Panc1 (cell line): ENCODE data around the gene DMGDH. TPM values are rescaled to one million over a fixed set of nuclear protein-coding genes. Genes with fewer than 3 reads are reported as not detected.

ENCODE experiments used
- ATAC-seq: fragments of 200-7000 bp; cut with Tn5 transposase; 2 replicates; pipeline ENCODE4 v1.9.1; 2020; ENCODE audit warnings: mild to moderate bottlenecking, moderate library complexity
- BruUV-seq: library from RNA; stranded (reverse); fragments of 400-500 nt; replicated peaks from 2 replicates; lab custom pipeline; 2021; lab: Mats Ljungman, UMichigan
- CTCF ChIA-PET: fragments of 300-600 bp; sonication (Branson Sonifier 250); formaldehyde crosslinking; loops from one replicate; lab custom pipeline; 2022; ENCODE audit warnings: antibody characterized with exemption; lab: Charles Lee
- POLR2A ChIA-PET: fragments of 300-600 bp; sonication (Branson Sonifier 250); formaldehyde crosslinking; loops from one replicate; lab custom pipeline; 2022; ENCODE audit warnings: antibody characterized with exemption; lab: Charles Lee
- DNase-seq: peaks from one replicate; pipeline ENCODE4 v3.0.0-alpha.2; 2010; ENCODE audit warnings: low read depth, low spot score
- H3K27ac ChIP-seq: 2 replicates; pipeline ENCODE4 v1.5.1; 2011; ENCODE audit warnings: mild to moderate bottlenecking, low read length, inconsistent platforms
- H3K27me3 ChIP-seq: fragments of 200-500 bp; sonication (Bioruptor generic); 2 replicates; pipeline ENCODE4 v1.6.0; 2014; ENCODE audit warnings: low read length, inconsistent platforms; ENCODE audit not compliant: control insufficient read depth, insufficient read depth
- H3K36me3 ChIP-seq: fragments of 200-500 bp; sonication (Bioruptor generic); 2 replicates; pipeline ENCODE4 v1.5.1; 2014; ENCODE audit warnings: inconsistent platforms, mild to moderate bottlenecking, low read length, moderate library complexity; ENCODE audit not compliant: control insufficient read depth, insufficient read depth
- H3K4me1 ChIP-seq: 2 replicates; pipeline ENCODE4 v1.5.1; 2011; ENCODE audit warnings: inconsistent platforms, mild to moderate bottlenecking, low read length, moderate library complexity; ENCODE audit not compliant: control insufficient read depth, insufficient read depth
- H3K4me3 ChIP-seq, 2 experiments: 2 replicates each; pipeline ENCODE4 v1.5.1; 2011 to 2012; ENCODE audit warnings: low read depth in 2 of 2, low read length in 2 of 2, mild to moderate bottlenecking in 2 of 2, inconsistent platforms in 1 of 2, moderate library complexity in 1 of 2
- H3K9me3 ChIP-seq: fragments of 200-500 bp; sonication (Bioruptor generic); 2 replicates; pipeline ENCODE4 v1.5.1; 2014; ENCODE audit warnings: low read depth, mild to moderate bottlenecking, inconsistent platforms, low read length, moderate library complexity; ENCODE audit not compliant: control insufficient read depth, insufficient read depth
- CTCF ChIP-seq: fragments of 450-650 bp; IDR thresholded peaks from 2 replicates; pipeline ENCODE4 v1.5.1; 2017; ENCODE audit warnings: mild to moderate bottlenecking
- POLR2AphosphoS5 ChIP-seq: IDR thresholded peaks from 2 replicates; pipeline ENCODE4 v1.6.1; 2012; ENCODE audit warnings: mild to moderate bottlenecking, low read depth, low read length, moderate library complexity
- REST ChIP-seq, 2 experiments: IDR thresholded peaks; 2 replicates each; pipeline ENCODE4 v1.6.1; 2011 to 2012; ENCODE audit warnings: low read depth in 2 of 2, control low read depth in 1 of 2, low read length in 1 of 2, mild to moderate bottlenecking in 1 of 2, moderate library complexity in 1 of 2; ENCODE audit not compliant: insufficient read depth in 1 of 2
- SIN3A ChIP-seq: IDR thresholded peaks from 2 replicates; pipeline ENCODE4 v1.6.1; 2012; ENCODE audit warnings: low read depth, mild to moderate bottlenecking, low read length, moderate library complexity, borderline replicate concordance; ENCODE audit not compliant: insufficient read depth
- TCF7L2 ChIP-seq: IDR thresholded peaks from 2 replicates; pipeline ENCODE4 v1.6.1; 2011; ENCODE audit warnings: mild to moderate bottlenecking, low read depth, low read length, inconsistent platforms
- in situ Hi-C: cut with HindIII; loops from 2 replicates; pipeline ENCODE4 v1.10.0; 2016; ENCODE audit warnings: low sequenced_read_pairs, low pct_unique_long_range_greater_than_20kb
- intact Hi-C: fragments of 100-400 bp; cut with micrococcal nuclease; formaldehyde crosslinking; loops from one replicate; pipeline ENCODE4 v1.10.0; 2022; ENCODE audit not compliant: unreplicated experiment
- total RNA-seq: library from RNA; stranded (reverse); gene quantifications from one replicate; pipeline ENCODE4 v1.2.1, GENCODE V29; 2021; ENCODE audit not compliant: unreplicated experiment

DMGDH gene
- total RNA-seq, 1 experiment from 2014 or later = 0.54 TPM

GRCh38 chr5:79047199-79047598 lies 22.3 kb downstream of the DMGDH start:
- Histone ChIP-seq H3K27me3 (peaks cover 4% of the 10 kb centered on the region; the same call in 1 of the 2 replicates), H3K4me3 (no peak overlapping the region), H3K27ac (no peak overlapping the region), H3K36me3 (no peaks in the 10 kb centered on the region), H3K9me3 (peaks cover 4% of the 10 kb centered on the region; the same call in 1 of the 2 replicates), H3K4me1 (no peaks in the 10 kb centered on the region)
- no TSS peak for BruUV-seq
- intact Hi-C loops (no loop called here), in situ Hi-C loops (no loop called here)
- TF ChIP-seq REST (IDR thresholded peaks at IDR 0.05; ENCODE audit: insufficient read depth in 1 of 2, low read depth in 2 of 2, low read length in 1 of 2) (no peak), CTCF (no peak), TCF7L2 (no peak), SIN3A (no peak), POLR2AphosphoS5 (no peak)
- POLR2A ChIA-PET = no interaction called here
- ATAC-seq (no peak), DNase-seq (no peak)
- CTCF ChIA-PET = no interaction called here

GRCh38 chr5:79042188-79042587 lies 27.3 kb downstream of the DMGDH start:
- ATAC-seq = no peak
- in situ Hi-C loops = no loop called here
- CTCF ChIA-PET = no interaction called here
- no peak overlapping the region for H3K27ac ChIP-seq
- no peaks in the 10 kb centered on the region for H3K9me3 ChIP-seq
- no peak for DNase-seq
- H3K36me3 ChIP-seq = no peaks in the 10 kb centered on the region
- H3K4me1 ChIP-seq = no peaks in the 10 kb centered on the region
- H3K27me3 ChIP-seq = no peaks in the 10 kb centered on the region; the same call in 1 of the 2 replicates
- H3K4me3 ChIP-seq = no peak overlapping the region
- intact Hi-C loops = no loop called here
- POLR2A ChIA-PET = no interaction called here
- no peak for TF ChIP-seq SIN3A
- no peak for TF ChIP-seq CTCF
- no TSS peak for BruUV-seq
